GM12874 (cell line): ENCODE results near the gene WDR33.

Source experiments
- CTCF ChIP-seq: IDR thresholded peaks from 2 replicates; pipeline ENCODE4 v1.5.1; 2011; ENCODE audit warnings: low read depth, mild to moderate bottlenecking, control low read depth, low read length, moderate library complexity; ENCODE audit not compliant: insufficient read depth

The WDR33 gene

DNA sequence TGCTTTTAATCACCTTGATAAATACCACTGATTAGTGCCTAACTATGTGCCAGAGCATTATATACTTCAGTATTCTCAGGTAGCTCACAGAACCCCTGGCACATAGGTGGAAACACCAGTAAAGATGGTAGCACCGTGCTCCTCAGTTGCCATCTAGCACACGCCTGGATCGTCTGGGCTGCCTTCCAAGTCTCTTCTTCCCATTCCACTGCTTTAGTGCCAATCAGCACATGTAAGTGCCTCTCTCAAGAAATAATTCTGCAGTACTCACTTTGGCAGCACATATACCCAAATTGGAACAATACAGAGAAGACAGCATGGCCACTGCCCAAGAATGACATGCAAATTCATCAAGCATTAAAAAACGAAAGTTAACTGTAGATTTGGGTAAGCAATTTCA is 34.0 kb upstream of the WDR33 start:
- TF ChIP-seq CTCF, result no peak

- TF ChIP-seq CTCF, result no peak
Observed at GRCh38 chr2:127843677-127844076, 32.7 kb upstream of the WDR33 start.

DNA sequence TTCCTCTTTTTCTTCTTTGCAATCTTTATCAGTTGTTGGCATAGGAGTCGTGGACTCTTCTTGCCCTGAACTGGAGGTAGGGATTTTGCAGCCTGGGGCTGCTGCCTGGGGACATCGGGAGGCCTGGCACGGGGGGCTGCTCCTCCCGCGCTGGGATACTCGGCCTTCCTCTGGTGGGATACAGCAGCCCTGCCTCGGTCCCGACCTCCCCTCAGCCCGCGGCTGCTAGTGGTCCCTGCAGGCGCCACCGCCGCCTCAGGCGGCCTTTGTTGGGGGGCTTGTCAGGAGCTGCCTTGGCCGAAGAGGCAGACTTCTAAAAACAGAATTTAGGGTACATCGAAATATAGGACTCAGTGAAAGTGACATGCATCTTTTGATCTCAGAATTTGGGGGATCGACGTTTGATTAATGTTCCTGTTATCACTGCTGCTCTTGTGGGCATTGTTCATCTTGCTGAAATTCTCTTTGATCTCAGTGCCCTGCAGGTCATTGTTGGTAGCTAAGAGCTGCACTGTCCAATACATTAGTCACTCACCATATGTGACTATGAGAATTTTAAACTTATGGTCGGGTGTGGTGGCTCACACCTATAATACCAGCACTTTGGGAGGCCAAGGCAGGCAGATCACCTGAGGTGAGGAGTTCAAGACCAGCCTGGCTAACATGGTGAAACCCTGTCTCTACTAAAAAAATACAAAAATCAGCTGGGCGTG is 30.7 kb upstream of the WDR33 start:
- no peak for TF ChIP-seq CTCF

DNA sequence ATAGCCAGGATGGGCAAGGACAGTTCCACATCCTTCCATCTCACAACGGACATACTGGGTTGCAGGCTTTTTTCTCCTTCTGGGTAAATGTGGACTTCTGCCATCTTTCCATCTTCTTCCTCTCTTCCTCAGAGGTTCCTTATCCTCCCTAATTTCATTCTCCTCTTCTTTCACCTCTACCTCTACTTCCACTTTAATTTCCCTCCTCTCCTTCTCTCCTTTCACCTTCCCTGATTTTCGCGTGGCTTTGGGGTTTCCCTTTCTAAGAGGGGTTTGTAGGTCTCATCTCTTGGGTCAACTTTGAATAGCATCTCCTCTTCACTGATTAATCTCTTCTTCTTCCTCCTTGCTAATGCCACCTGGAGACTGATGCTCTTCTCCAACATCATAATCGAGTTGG is 29.9 kb upstream of the WDR33 start:
- TF ChIP-seq CTCF, result no peak

GRCh38 chr2:127834951-127835350 is 24.0 kb upstream of the WDR33 start:
- no peak for TF ChIP-seq CTCF

DNA sequence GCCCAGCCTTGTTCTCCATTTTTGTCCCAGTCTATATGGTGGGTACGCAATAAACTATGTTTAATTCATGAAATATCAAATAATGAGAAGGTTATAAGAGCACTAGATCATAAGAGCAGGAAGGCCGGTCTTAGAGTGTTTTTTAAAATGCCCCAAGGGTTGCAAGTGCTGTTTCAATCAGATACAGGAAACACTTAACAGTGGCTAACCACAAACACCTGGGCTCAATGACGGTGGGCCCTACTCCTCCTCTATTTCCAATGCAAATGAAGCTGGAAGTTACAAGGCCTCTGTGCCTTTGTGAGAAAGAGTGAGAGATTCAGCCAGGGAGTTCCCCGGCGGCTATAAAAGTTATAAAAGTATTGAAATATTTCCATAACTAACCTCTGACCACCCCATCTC is 18.9 kb upstream of the WDR33 start:
- TF ChIP-seq CTCF, result no peak

- no peak for TF ChIP-seq CTCF
Observed at GRCh38 chr2:127826047-127826446, 15.1 kb upstream of the WDR33 start.
